GM19238 (cell line): ENCODE results near the gene EMP2.
"Not testable (repeated sequence)": the region's sequence is repeated elsewhere in the genome, so short reads cannot be mapped to it uniquely, and the experiment has no call there.

Experiments used
- DNase-seq: peaks from one replicate; pipeline ENCODE4 v3.0.0; 2011; ENCODE audit warnings: low spot score; ENCODE audit not compliant: insufficient read length

EMP2 gene, protein sequence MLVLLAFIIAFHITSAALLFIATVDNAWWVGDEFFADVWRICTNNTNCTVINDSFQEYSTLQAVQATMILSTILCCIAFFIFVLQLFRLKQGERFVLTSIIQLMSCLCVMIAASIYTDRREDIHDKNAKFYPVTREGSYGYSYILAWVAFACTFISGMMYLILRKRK

DNA sequence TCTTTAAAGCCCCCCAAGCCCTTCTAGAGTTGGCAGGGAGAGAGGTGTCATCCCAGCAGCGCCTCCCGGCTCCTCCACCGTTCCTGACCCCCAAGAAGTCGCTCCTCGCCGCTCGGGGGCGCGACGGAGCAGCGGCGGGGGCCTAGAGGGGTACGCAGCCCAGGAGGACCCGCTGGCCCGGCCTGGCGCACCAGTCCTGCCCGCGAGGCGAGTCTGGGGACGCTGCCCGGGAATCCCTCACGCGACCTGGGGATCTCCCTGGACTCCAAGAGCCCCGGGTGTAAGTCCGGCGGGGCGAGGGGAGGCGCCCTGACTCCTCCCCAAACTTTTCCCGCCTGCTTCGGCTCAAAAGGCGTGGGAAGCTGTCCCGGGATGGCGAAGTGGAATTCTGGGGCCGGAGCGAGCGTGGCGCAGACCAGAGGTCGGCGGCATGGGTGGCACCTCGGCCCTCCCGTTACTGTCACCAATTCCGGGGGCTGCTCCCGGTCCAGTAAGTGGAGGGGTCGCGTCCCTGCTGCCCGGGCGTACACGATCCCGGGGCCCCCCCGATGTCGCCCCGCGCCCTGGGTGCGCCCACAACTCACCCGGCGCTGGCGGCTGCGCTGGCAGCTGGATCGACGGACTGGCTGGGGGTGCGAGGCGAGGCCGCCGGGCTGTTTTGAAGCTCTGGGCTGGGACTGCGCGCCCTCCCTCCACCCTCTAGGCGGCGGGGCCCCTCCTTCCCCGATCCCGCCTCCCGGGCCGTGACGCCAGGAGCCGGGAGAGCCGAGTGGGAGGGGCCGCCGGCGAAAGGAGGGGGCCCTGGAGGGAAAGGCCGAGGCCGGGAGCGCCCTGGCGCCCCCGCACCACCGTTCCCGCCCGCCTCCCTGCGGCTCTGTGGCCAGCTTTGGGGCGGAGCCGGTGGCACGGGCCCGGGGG is at the start of gene EMP2:
EMP2 (minus strand) TSS at position 634 of the 918 bp plus-strand sequence. CDS start 32,981 bp downstream, outside the sequence.
- DNase-seq: no peak

DNA sequence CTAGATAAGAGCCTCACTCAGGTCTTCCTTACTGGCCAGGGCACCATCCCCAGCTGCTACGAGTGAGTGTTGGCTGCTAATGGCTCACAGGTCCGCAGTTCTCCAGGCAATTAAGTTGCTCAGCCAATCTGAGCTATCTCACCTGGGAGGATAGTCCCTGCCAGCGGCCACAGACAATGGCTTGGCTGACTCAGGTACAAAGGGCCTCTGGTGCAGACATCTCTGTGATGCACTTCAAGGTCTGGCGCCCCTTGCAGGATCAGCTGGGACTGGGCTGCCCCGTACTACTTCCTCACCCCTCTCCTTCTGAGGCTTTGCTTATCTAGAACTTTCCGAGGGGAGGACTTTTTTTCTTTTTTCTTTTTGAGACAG is 49.2 kb upstream of the EMP2 start:
- DNase-seq: no peak

DNA sequence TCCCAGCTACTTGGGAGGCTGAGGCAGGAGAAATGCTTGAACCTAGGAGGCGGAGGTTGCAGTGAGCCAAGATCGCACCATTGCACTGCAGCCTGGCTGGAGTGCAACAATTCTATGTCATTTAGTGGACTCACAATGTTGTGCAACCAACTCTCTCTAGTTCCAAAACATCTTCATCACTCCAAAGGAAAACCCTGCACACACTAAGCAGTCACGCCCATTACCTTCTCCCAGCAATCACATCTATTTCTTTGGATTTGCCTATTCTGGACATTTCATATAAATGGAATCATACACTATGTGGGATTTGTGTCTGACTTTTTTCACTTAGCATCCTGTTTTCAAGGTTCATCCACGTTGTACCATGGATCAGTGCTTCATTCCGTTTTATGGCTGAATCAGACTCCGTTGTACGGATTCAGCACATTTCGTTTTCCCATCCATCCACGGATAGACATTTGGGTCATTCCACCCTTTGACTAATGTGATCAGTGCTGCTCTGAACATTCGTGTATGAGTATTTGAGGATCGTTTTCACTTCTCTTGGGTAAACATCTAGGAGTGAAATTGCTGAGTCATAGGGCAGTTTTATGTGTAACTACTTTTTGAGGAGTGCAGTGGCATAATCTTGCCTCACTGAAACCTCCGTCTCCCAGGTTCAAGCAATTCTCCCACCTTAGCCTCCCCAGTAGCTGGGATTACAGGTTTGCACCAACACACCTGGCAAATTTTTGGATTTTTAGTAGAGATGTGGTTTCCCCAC is 45.4 kb upstream of the EMP2 start:
- DNase-seq: no peak

DNA sequence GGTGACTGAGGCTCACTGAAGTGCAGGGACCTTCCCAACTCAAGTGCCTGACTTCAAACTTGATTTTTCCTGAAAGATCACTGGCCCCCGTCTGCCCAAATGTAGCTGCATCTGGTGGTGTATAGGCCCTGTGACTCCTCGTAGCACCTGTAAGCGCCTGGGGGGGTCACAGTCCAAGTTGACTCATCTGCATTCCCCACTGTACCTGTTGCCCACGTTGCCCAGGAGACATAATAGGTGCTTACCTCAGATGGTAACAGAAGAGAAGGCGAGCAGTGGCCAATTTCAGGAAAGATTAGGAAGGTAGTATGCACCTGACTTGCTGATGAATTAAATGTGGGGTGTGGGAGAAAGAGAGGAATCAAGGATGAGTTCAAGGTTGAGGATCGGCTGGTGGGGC is 44.1 kb upstream of the EMP2 start:
- no peak for DNase-seq

DNA sequence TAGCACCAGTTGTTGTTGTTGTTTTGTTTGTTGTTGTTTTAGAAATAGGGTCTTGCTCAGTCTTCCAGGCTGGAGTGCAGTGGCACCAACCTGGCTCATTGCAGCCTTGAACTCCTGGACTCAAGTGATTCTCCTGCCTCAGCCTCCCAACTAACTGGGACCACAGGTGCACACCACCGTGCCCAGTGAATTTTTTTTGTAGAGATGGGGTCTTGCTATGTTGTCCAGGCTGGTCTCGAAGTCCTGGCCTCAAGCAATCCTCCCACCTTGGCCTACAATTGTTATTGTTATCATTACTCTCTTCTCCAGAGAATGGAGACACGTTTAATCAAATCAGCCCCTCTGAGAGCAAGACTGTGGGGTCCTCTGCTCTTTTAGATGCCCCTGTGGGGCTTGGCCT is 42.7 kb upstream of the EMP2 start:
- DNase-seq: no peak

DNA sequence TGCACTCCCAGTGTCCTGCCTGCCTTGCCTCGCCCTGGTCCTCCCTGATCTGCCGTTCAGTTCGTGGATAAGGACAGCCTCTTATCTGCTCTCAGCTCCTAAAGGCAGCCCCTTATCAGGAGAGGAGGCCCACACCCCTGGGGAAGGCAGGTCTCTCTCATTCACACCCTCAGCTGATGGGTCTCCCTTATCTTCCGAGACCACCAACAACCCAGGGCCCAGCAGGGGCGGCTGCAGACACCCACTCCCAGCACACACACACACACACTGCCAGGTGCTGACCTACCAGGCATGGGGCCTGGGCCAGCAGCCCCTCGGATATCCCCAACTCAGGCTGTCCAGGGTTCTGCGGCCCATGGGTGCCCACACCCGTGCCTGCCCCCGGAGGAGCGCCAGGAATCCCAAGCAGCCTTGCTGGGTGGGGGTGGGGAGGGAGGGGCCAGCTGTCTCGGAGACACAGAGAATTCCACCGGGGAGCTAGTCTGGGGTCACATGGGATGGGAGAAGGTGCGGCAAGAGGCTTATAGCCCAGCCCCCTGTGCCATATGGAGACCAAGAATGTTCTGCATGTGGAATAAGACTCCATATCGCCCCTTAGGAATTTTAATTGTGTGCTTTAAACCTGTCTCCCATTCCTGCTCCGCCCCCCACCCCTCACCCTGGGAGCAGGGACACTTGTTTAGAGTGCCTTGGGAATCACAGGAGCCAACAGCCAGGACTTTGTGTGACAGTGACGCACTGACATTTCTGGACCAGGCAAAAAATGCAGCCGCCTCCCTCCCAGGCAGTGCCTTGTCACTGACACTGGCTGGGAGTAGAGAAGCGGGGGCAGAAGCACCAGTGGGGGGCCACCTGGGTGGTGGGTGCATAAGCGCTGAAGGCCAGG is 41.9 kb upstream of the EMP2 start:
- no peak for DNase-seq

DNA sequence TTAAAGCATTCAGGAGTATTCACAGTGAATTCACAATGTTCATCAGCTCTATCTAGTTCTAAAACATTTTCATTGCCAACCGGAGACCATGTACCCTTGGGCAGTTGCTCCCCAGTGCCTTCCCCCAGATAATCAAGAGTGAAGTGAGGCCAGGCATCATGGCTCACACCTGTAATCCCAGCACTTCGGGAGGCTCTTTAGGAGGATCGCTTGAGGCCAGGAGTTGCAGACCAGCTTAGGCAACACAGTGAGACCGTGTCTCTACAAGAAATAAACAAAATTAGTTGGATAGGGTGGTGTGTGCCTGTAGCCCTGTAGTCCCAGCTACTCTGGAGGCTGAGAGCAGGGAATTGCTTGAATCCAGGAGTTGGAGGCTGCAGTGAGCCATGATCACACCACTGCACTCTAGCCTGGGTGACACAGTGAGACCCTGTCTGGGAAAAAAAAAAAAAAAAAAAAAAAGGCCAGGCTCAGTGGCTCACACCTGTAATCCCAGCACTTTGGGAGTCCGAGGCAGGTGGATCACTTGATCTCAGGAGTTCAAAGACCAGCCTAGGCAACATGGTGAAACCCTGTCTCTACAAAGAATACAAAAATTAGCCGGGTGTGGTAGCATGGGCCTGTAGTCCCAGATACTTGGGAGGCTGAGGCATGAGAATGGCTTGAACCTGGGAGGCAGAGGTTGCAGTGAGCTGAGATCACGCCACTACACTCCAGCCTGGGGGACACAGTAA is 41.0 kb upstream of the EMP2 start:
- DNase-seq: not testable (repeated sequence)

DNA sequence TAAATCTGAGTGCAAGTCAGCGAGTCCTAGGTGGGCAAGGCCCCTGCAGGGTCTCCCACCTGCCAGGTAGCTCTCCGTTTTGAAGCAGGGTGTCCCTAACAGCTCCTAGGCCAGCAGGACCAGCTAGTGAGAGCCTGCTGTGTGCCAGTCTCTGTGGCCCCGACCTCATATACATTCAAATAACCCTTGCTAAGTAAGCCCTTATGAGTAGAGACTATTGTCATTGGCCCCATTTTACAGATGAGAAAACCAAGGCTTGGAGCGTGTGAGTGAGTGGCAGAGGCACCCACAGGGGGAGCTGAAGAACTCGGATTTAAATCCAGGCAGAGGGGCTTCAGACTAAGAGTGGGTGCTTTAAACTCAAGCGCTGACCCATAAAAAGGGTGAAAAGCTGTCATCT is 39.7 kb upstream of the EMP2 start:
- no peak for DNase-seq

DNA sequence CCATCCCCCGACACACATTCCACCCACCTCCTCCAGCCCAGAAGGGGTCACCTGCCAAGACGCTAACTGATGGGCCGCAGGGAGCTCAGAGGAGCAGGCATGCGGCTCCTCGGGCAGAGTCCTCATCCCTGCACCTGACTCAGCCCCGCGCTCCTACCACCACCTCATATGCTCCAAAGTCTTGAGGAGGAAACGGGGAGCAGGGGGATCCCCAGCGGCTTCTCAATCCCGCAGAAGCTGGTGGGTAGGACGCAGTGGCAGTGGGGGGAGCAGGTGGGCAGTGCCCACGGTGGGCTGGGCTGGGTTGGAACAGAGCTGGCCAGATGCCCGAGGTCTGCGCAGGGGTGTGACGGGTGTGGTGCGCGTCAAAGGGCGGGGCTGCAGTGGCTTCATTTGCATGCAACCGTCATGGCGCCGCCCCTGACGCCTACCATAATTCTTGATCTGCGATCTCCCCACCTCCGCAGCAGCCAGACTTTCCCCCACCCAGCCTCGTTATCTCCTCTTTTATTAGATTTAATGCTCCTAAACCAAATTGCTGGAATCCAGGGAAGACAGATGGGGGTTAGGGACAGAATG is 39.0 kb upstream of the EMP2 start:
- DNase-seq: no peak

DNA sequence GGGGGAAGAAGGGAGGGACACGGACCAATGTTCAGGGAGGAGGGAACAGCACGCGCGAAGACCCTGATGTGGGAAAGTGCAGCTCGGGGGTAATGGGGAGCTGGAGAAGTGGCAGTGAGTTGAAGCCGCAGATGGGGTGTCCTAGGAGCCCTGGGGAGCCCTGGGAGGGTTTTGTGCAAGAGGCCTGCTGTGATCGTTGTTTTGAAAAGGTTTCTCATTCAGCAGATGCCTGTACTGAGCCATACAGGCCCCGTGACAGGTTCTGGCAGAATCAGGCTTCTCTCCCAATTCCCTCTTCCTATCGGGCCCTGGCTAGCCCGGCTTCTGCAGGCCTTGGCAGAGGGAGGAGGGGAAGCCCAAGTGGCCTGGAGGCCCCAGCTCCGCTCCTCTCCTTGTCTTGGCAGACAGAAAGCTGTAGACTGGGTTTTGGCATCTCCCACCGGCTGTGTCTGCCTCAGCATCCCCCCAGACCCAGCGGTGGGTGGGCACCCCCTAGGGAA is 38.4 kb upstream of the EMP2 start:
- DNase-seq: no peak

DNA sequence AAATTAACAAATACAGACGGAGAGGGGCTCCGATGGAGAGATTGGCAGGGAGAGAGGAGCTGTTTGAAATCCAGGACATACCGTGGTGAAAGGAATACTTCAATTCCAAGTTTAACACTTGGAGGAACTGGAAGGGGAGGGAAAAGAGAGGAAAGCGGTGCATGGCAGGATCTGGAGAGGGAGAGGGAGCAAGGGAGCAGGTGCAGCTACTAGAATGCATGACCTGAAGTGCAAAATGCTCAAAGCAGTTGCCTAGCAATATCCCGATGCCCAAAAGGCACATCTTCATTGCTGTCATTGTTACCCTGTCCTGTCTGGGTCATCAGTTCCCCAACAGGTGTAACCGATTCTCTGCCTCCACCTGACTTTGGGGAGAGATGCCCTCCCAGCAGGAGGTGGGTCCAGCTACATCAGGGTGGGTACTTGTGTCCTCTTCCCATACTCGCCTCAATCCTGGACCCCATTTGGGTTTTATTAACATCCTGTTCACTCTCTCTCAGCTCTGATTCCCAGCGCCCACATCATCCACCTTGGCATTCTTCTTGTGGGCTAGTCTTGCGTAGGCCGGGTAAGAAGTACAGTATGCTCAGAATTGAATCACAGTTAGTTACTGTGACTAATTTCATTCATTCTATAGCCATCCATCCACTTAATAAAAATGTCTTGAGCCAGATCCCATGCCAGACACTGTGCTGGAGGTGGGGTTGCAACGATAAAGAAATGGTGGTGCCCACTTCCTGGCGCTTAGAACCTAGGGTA is 37.4 kb upstream of the EMP2 start:
- DNase-seq: no peak

DNA sequence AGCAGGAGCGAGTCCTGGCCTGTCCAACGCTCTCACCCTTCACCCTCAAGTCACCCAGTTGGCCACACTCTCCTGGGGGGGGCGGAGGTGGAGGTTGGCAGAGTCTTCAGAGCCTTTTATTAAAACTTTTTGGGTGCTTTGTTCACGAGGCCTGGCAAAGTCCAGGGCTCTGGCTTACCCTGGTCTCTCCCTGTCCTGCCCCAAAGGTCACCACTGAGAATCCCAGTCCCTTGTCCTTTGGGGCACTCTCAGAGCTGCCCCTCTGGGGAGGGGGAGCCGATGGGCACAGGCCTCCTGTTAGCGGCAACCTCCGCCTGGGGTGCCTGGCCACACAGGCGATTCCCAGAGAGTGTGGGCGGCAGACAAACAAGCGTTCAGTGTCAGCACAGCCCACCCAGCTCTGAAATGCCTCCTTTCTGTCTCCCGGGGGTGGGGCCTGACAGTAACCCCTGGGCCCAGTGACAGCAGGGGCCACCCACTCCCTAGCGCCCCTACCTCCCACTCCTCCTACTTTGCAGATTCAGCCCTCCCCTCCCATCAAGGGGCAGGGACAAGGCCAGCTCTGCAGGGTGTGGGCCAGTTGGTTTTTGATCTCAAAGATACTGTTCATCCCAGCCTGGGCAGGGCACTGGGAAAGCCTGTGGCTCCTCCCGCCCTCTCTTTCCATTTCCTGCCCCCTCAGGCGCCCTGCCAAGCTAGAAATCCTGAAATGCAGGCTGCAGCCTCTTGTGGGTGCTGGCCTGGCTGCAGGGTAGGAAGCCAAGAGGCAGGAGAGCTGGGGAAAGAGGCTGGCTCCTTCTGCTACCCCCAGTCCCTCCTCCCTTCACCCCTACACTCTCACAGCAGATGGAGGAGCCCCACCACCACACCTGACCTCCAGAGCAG is 36.6 kb upstream of the EMP2 start:
- DNase-seq: no peak

DNA sequence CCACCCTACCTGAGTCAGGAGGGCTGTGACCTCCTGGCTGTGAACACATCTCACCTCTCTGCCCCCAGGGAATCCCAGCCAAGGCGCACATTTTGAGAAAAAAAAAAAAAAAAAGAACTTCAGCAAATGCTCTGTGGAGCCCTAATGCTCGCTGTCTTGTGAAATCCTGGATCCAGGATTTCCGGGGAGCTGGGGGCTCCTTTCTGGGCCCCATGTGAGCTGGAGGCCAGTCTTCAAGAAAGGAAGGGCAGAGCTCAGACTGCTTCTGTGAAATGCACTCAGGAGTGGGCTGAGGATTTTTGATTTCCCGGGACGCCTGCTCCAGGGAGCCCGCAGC is 36.0 kb upstream of the EMP2 start:
- no peak for DNase-seq

DNA sequence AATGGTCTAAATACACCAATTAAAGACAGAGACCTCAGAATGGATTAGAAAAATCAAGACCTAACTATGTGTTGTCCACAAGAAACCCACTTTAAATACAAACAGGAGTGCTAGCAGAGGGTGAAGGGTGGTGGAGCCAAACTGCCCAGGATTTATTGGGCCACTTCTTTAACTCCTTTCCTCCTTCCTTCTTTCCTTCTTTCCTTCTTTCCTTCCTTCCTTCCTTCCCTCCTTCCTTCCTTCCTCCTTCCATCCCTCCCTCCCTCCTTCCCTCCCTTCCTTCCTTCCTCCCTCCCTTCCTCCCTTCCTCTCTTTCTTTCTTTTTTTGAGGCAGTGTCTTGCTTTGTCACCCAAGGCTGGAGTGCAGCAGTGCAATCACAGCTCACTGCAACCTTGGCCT is 34.3 kb upstream of the EMP2 start:
- DNase-seq: no peak

DNA sequence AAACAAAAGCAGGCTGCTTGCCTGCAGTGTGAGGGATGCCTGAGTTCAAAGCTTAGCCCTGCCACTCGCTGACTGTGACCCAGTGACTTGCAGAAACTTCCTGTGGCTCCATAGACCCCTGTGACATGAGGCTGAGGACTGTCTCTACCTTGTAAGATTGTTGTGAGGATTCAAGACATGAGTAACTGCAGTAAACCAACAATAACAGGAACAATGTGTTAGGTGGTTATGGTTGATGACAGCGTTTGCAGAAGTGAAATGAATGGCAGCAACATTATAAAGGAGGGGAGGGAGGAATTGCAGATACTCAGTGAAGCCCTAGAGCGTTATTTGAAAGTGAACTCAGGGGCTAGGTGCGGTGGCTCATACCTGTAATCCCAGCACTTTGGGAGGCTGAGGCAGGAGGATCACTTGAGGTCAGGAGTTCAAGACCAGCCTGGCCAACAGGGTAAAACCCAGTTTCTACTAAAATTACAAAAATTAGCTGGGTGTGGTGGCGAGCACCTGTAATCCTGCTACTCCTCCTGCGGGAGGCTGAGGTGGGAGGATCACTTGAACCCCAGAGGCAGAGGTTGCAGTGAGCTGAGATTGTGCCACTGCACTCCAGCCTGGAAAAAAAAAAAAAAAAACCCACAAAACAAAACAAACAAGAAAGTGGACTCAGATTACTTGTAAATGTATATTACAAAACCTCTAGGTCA is 33.5 kb upstream of the EMP2 start:
- no peak for DNase-seq

DNA sequence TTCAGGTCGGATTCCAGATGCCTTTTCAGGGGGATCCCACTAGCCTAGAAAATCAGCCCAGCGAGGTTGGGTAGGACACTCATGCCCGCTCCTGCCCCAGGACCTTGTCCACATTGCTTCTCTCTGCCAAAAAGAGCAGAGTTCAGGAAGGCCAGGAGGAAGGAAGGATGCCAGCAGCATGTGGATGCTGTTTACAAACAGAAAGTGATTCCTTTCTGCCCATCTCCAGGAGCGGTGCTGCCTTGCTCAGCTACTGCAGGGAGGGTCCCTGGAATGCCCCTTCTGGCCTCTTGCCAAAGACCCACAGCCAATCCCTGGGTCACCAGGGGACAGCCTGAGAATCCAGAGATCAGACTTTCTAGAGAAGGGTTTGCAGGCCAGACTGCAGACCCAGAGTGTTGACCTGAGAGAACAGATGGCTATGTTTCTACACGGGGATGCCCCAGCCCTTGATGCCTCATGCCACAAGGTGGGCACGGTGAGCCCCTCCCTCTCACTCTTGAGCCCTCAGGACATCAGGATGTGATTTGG is 32.3 kb upstream of the EMP2 start:
- no peak for DNase-seq

DNA sequence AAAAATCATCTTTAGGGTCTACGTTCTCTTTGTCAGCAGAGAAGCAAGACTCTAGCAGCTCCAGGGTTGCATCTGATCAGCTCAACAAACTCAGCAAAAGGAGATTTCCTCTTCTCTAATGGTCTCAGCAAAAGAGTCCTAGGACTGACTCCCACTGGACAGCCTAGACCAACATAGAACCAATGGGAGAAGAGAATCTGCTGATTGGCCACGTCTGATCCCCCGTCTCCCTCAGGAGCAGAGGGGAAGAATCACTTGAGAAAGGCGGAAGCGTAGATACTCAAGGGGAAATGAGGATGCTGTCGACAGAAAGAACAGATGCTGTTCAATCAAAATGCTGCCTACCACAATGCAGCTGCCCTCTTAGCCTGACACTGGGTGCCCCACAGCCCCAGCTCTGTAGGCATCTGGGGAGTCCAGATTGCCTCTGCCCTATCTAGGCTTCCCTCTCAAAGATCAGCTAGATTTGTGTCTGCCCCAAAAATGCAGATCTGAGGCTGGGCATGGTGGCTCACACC is 31.5 kb upstream of the EMP2 start:
- DNase-seq: no peak
